Subcutaneous adipose tissue (tissue), 4 donors: Measurements from ENCODE around the gene FSTL3. TPM values are rescaled to one million over a fixed set of nuclear protein-coding genes. Genes with fewer than 3 reads are reported as not detected.

Source experiments
- CTCF ChIP-seq: fragments of 450-650 bp; IDR thresholded peaks from one replicate; pipeline ENCODE4 v1.5.1; 2016; ENCODE audit warnings: low read depth, mild to moderate bottlenecking, control low read depth, antibody characterized with exemption, moderate library complexity
- total RNA-seq, 4 donors: library from RNA; depleted of rRNA; stranded (reverse); fragments of >200 nt; gene quantifications; one replicate each; pipeline ENCODE4 v1.1.0, GENCODE V29; 2016

Gene FSTL3
- total RNA-seq, 4 donors from 2014 or later = 54.5 to 124 (median 91.4) TPM

GRCh38 chr19:658916-659839 is 17.0 kb upstream of the FSTL3 start:
- TF ChIP-seq CTCF = no peak

- TF ChIP-seq CTCF = no peak
Measured at GRCh38 chr19:660793-661426, 15.3 kb upstream of the FSTL3 start.

GRCh38 chr19:661427-662196 is 14.6 kb upstream of the FSTL3 start:
- no peak for TF ChIP-seq CTCF

GRCh38 chr19:662207-662961 is 13.8 kb upstream of the FSTL3 start:
- TF ChIP-seq CTCF = no peak

GRCh38 chr19:662962-663681 is 13.1 kb upstream of the FSTL3 start, which contains the start of gene RNF126:
Gene RNF126, minus strand, starts transcription at chr19:663214. Its CDS starts 93 bp downstream, at chr19:663121.
- TF ChIP-seq CTCF = no peak

- TF ChIP-seq CTCF = no peak
Measured at GRCh38 chr19:663682-664117, 12.5 kb upstream of the FSTL3 start.
